ENCODE results near the gene GABRR2.

DNA sequence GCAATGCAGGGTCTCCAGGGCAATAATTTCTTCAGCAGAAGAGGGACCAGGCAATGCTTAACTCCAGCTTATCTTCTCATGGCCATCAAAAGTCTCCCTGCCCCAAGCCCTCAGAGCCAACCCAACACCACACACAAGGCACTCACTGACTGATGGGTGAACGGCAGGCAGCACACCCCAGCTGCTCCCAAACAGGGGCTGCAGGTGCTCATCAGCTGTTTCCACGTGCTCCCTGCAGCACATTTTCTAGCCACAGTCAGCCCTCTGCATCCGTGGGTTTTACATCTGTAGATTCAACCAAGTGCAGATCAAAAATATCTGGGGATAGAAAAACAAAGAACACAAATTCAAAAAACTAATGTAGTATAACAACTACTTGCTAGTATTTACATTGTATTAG is 94.0 kb downstream of the GABRR2 start:
- TF ChIP-seq, protein P1, sequence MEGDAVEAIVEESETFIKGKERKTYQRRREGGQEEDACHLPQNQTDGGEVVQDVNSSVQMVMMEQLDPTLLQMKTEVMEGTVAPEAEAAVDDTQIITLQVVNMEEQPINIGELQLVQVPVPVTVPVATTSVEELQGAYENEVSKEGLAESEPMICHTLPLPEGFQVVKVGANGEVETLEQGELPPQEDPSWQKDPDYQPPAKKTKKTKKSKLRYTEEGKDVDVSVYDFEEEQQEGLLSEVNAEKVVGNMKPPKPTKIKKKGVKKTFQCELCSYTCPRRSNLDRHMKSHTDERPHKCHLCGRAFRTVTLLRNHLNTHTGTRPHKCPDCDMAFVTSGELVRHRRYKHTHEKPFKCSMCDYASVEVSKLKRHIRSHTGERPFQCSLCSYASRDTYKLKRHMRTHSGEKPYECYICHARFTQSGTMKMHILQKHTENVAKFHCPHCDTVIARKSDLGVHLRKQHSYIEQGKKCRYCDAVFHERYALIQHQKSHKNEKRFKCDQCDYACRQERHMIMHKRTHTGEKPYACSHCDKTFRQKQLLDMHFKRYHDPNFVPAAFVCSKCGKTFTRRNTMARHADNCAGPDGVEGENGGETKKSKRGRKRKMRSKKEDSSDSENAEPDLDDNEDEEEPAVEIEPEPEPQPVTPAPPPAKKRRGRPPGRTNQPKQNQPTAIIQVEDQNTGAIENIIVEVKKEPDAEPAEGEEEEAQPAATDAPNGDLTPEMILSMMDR (conservative IDR thresholded peaks at IDR 0.05; ENCODE audit: low read length), result no peak
- no peak for TF ChIP-seq EZH2phosphoT487 (IDR thresholded peaks at IDR 0.05; ENCODE audit: borderline replicate concordance)

Data from Loucy (cell line).